CD4-positive, alpha-beta T cell treated with Interferon gamma for 1 hour (primary cell): ENCODE results near the gene PTEN.

ENCODE experiments used
- DNase-seq: peaks from one replicate; pipeline ENCODE4 v3.0.0-alpha.2; 2020

PTEN gene

GRCh38 chr10:87987206-87987605 is 123.8 kb downstream of the PTEN start:
- no peak for DNase-seq

GRCh38 chr10:87991946-87992345 is 128.5 kb downstream of the PTEN start:
- DNase-seq, result no peak

- DNase-seq, result no peak
These were observed 141.0 kb downstream of the PTEN start for GRCh38 chr10:88004451-88004850.

GRCh38 chr10:88006261-88006660 is 142.8 kb downstream of the PTEN start:
- no peak for DNase-seq

GRCh38 chr10:88008866-88009470 is 145.5 kb downstream of the PTEN start:
- no peak for DNase-seq

- no peak for DNase-seq
These were observed 149.2 kb downstream of the PTEN start for GRCh38 chr10:88012641-88013040.

- DNase-seq, result no peak
These were observed 154.4 kb downstream of the PTEN start for GRCh38 chr10:88017781-88018180.

GRCh38 chr10:88019753-88020152 is 156.3 kb downstream of the PTEN start:
- DNase-seq, result no peak
